ENCODE results near the gene PARK7.

Gene PARK7

GRCh38 chr1:8025671-8026144 lies 64.2 kb downstream of the PARK7 start:
- DNase-seq, result no peak

GRCh38 chr1:8026153-8026975 lies 64.9 kb downstream of the PARK7 start, which contains the start of gene ERRFI1:
Gene ERRFI1 (minus strand): TSS chr1:8026309. CDS start chr1:8015619, 10,690 bp downstream.
- DNase-seq, result peak; percentile 93

DNA sequence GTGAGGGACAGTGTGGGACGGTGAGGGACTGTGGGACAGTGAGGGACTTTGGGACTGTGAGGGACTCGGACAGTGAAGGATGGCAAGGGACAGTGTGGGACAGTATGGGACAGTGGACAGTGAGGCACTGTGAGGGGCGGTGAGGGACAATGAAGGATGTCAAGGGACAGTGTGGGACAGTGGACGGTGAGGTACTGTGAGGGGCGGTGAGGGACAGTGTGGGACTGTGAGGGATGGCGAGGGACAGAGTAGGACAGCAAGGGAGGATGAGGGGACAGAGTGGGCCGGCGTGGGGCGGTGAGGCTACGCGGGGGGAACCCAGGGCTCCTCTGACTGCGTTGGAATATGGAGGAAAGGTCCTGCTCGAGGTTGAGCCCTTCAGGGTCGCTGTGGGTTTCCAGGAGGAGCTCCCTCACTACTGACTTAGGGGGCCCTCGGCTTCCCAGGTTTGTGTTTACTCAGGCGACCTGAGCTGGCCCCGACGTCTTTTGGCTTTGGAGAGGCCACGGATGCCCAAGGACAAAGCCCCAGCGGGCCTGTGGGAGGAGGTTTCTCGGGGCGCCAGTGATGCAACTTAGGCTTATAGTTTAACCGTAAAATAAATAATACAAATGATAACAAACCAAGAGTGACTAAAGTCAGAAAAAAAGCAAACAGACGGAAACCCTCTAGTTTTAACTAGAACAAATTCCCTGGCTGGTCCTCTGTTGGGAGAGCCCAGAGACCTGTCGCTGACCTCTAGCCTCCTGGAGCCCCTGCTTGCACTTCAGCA lies 65.7 kb downstream of the PARK7 start:
- DNase-seq, result no peak

DNA sequence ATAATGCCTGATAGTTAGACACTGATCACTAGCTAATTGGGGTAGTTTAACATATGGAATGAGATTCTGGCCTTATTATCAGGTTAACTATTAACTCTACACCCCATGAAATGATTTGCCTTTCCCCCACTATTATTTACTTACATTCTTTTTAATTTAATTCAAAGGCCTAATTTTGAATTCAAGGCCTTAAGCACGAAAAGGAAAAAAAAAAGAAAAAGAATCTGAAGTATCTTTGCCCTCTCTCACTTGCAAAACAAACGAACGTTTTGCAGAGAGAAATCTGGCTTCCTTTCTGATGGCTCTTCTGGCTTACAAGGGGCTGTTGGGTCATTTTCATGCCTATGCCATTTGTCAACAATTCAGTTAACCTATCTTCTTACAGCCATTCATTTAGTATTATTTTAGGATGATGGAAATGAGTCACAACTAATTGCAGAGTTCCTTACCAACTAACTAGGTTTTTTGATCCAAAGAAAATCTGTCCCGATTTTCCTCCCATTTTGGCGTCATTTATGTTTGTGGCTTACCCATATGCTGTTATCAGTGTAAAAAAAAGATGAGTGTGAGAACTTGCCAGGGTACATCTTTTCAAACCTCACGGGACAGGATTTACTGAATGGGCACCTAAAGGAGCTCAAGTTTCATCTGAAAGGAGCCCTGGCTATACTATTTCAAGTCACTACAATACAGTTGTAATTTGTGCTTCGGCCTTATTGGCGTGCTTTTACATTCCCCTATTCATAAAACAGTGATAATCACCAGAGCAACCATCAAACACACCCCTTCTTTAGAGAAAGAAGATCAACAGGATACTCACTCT lies 66.4 kb downstream of the PARK7 start:
- peak; percentile 66 for DNase-seq

- no peak for DNase-seq
Observed at GRCh38 chr1:8028571-8028910, 67.0 kb downstream of the PARK7 start.

GRCh38 chr1:8031176-8031785 lies 69.8 kb downstream of the PARK7 start:
- DNase-seq, result peak; percentile 12

DNA sequence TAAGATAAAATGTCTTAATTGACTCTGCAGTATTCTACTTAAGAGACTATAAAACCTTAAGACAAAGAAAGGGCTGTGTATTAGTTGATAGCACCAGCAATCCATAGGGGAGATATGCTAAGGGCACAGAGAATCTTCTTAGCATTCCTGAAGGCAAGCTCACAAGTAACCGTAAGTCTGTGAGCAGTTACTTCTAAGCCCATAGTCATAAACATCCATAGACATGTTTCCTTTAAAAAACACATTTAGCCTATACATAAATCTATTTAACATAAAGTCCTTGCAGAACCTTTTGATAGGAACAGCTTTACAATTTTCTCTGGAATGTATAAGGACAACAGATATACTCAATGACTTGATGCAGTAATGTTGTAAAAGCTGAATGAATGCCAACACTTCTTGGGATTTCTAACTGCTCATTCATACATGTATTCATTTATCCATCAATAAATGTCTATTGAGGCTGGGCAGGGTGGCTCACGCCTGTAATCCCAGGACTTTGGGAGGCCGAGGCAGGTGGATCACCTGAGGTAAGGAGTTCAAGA lies 70.9 kb downstream of the PARK7 start:
- no peak for DNase-seq

DNA sequence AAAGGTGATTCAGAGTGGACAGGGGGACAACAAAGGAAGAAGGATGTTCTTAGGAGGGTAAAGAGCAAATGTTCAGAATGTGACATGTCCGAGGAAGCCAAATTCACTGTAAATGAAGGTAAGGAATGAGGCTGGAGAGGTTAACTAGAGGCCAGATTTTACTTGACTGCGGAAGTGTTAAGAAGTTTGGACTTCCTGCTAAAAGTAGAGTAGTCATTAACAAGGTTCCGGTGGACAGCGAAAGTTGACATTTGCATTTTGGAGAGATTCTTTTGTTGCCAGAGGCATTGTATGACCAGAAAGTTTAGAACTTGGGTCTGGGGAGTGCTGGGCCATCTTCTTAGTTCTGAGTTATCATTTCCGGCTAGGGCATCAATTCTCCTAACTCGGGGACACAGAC lies 71.8 kb downstream of the PARK7 start:
- DNase-seq, result no peak

All from DMS153 (cell line).